SU-DHL-6 (cell line): ENCODE results near the gene FBXL16.

ENCODE experiments used
- H2AFZ ChIP-seq: fragments of 200-600 bp; sonication (generic); 2 replicates; pipeline ENCODE4 v1.6.1; 2014; ENCODE audit warnings: low read depth, mild to moderate bottlenecking, moderate library complexity, mixed read lengths, antibody characterized with exemption, low read length; ENCODE audit not compliant: severe bottlenecking
- H3F3A ChIP-seq: fragments of 200-600 bp; shearing (Covaris generic); 2 replicates; pipeline ENCODE4 v1.6.0; 2016; ENCODE audit warnings: antibody characterized with exemption, mild to moderate bottlenecking; ENCODE audit not compliant: insufficient read depth
- H3K27ac ChIP-seq: fragments of 200-600 bp; sonication (generic); 2 replicates; pipeline ENCODE4 v1.5.1; 2016; ENCODE audit warnings: low read depth, mild to moderate bottlenecking, low read length, moderate library complexity, mixed read lengths
- H3K27me3 ChIP-seq: fragments of 200-600 bp; sonication (generic), shearing (Covaris generic); 2 replicates; pipeline ENCODE4 v1.6.0; 2014; ENCODE audit warnings: mild to moderate bottlenecking, low read length
- H3K36me3 ChIP-seq: fragments of 200-600 bp; sonication (generic); 2 replicates; pipeline ENCODE4 v1.6.1; 2014; ENCODE audit warnings: mild to moderate bottlenecking, low read length, mixed read lengths
- H3K4me2 ChIP-seq: fragments of 300-600, 200-600 bp; shearing (Covaris generic), sonication (generic); 2 replicates; pipeline ENCODE4 v1.6.0; 2014; ENCODE audit warnings: low read length, low read depth, mild to moderate bottlenecking; ENCODE audit not compliant: poor library complexity, severe bottlenecking
- H3K4me3 ChIP-seq: fragments of 200-600 bp; sonication (generic); 2 replicates; pipeline ENCODE4 v1.5.1; 2014; ENCODE audit warnings: antibody characterized with exemption, low read length, mild to moderate bottlenecking, mixed read lengths; ENCODE audit not compliant: insufficient read depth, poor library complexity, severe bottlenecking
- H3K79me2 ChIP-seq: fragments of 200-600 bp; sonication (generic); 2 replicates; pipeline ENCODE4 v1.6.1; 2014; ENCODE audit warnings: mild to moderate bottlenecking, low read length, moderate library complexity; ENCODE audit not compliant: insufficient read depth
- H3K9ac ChIP-seq: fragments of 200-600 bp; sonication (generic); 2 replicates; pipeline ENCODE4 v1.7.0; 2014; ENCODE audit warnings: mild to moderate bottlenecking, low read length
- H3K9me2 ChIP-seq: fragments of 200-600 bp; sonication (generic); replicated peaks from 2 replicates; pipeline ENCODE4 v1.6.1; 2014; ENCODE audit warnings: low read length; ENCODE audit not compliant: insufficient read depth
- H3K9me3 ChIP-seq: fragments of 200-600 bp; sonication (generic); 2 replicates; pipeline ENCODE4 v1.6.1; 2014; ENCODE audit warnings: low read length, mixed read lengths; ENCODE audit not compliant: insufficient read depth
- H4K20me1 ChIP-seq: fragments of 200-600 bp; sonication (generic); 2 replicates; pipeline ENCODE4 v1.6.1; 2014; ENCODE audit warnings: low read depth, mild to moderate bottlenecking, antibody characterized with exemption, low read length, moderate library complexity, mixed read lengths
- CTCF ChIP-seq: fragments of 200-600 bp; sonication (generic); IDR thresholded peaks from one replicate; pipeline ENCODE4 v1.5.1; 2017; ENCODE audit warnings: antibody characterized with exemption, mild to moderate bottlenecking, low read length, moderate library complexity; ENCODE audit not compliant: insufficient read depth, poor library complexity, severe bottlenecking
- EZH2phosphoT487 ChIP-seq: fragments of 200-600 bp; sonication (generic), shearing (Covaris generic); conservative IDR thresholded peaks from 2 replicates; pipeline ENCODE4 v1.6.1; 2018; ENCODE audit warnings: mild to moderate bottlenecking, antibody characterized with exemption, low read length, moderate library complexity, mixed read lengths

The FBXL16 gene

GRCh38 chr16:747978-748746 lies 42.6 kb upstream of the FBXL16 start:
- Histone ChIP-seq H3K4me3 (no peak overlapping the region), H3K36me3 (no peaks in the 10 kb centered on the region), H3K9me2 (no peaks in the 10 kb centered on the region), H3F3A (no peaks in the 10 kb centered on the region), H3K9me3 (no peaks in the 10 kb centered on the region), H2AFZ (no peak overlapping the region), H3K4me2 (no peak overlapping the region), H3K27ac (no peak overlapping the region), H3K27me3 (no peaks in the 10 kb centered on the region), H3K79me2 (no peaks in the 10 kb centered on the region), H4K20me1 (no peaks in the 10 kb centered on the region), H3K9ac (no peak overlapping the region)
- TF ChIP-seq EZH2phosphoT487: no peak
- no peak for TF ChIP-seq CTCF

- no peaks in the 10 kb centered on the region for H3K9me2 ChIP-seq
- no peak overlapping the region for H3K9ac ChIP-seq
- H3K27ac ChIP-seq: no peak overlapping the region
- H3K4me2 ChIP-seq: no peak overlapping the region
- no peaks in the 10 kb centered on the region for H3K9me3 ChIP-seq
- no peaks in the 10 kb centered on the region for H3K36me3 ChIP-seq
- no peaks in the 10 kb centered on the region for H3K27me3 ChIP-seq
- no peaks in the 10 kb centered on the region for H3F3A ChIP-seq
- H2AFZ ChIP-seq: no peak overlapping the region
- no peaks in the 10 kb centered on the region for H4K20me1 ChIP-seq
- TF ChIP-seq CTCF (no peak), EZH2phosphoT487 (no peak)
- H3K4me3 ChIP-seq: no peak overlapping the region
- H3K79me2 ChIP-seq: no peaks in the 10 kb centered on the region
Measured at GRCh38 chr16:746637-747036, 41.0 kb upstream of the FBXL16 start.

GRCh38 chr16:745739-746138 lies 40.1 kb upstream of the FBXL16 start:
- Histone ChIP-seq H3K27ac (no peak overlapping the region), H3K36me3 (no peaks in the 10 kb centered on the region), H3K4me3 (no peak overlapping the region), H3K27me3 (no peaks in the 10 kb centered on the region), H3K9me3 (no peaks in the 10 kb centered on the region), H3K9me2 (no peaks in the 10 kb centered on the region), H4K20me1 (no peaks in the 10 kb centered on the region), H3F3A (no peaks in the 10 kb centered on the region), H3K79me2 (no peaks in the 10 kb centered on the region), H3K9ac (no peak overlapping the region), H2AFZ (no peak overlapping the region), H3K4me2 (no peak overlapping the region)
- TF ChIP-seq CTCF (peak; percentile 19), EZH2phosphoT487 (no peak)
